HepG2 (cell line): ENCODE results near the gene SPHK2. TPM values are rescaled to one million over a fixed set of nuclear protein-coding genes. Genes with fewer than 3 reads are reported as not detected.
"Not testable (repeated sequence)": the region's sequence is repeated elsewhere in the genome, so short reads cannot be mapped to it uniquely, and the experiment has no call there.

ENCODE experiments used
- ATAC-seq: fragments of 200-7000 bp; cut with Tn5 transposase; 3 replicates; pipeline ENCODE4 v1.9.1; 2020; ENCODE audit warnings: mild to moderate bottlenecking, moderate library complexity
- BruUV-seq: library from RNA; stranded (reverse); fragments of 400-500 nt; replicated peaks from 2 replicates; lab custom pipeline; 2021; lab: Mats Ljungman, UMichigan
- CTCF ChIA-PET: fragments of 300-600 bp; formaldehyde crosslinking; extraction: SDS; loops from one replicate; lab custom pipeline; 2021; ENCODE audit warnings: low total read pairs, inconsistent platforms, low intra/inter-chr PET ratio; lab: Yijun Ruan, JAX
- POLR2A ChIA-PET: fragments of 350-600 bp; sonication (Branson Sonifier 250); formaldehyde crosslinking; loops from one replicate; lab custom pipeline; 2020; ENCODE audit warnings: antibody characterized with exemption, inconsistent platforms; lab: Yijun Ruan, JAX
- DNase-seq: peaks from one replicate; pipeline ENCODE4 v3.0.0-alpha.2; 2015; ENCODE audit warnings: low spot score
- FAIRE-seq: peaks from 3 replicates; lab custom pipeline; 2011; peaks lifted over from hg19 to GRCh38; lab: Jason Lieb, UNC
- H2AFZ ChIP-seq: one replicate; pipeline ENCODE4 v1.6.1; 2011; ENCODE audit warnings: low read length, inconsistent platforms
- H3K27ac ChIP-seq: fragments of 300-600 bp; 3 replicates; pipeline ENCODE4 v1.8.0; 2011; ENCODE audit warnings: mixed run types, mild to moderate bottlenecking, mixed read lengths, low read length, inconsistent platforms; ENCODE audit not compliant: insufficient read depth; ENCODE audit errors: extremely low read length
- H3K27me3 ChIP-seq, 2 experiments: fragments of 200-600 bp in 1 of 2; 2 replicates in 1 of 2; 3 replicates in 1 of 2; pipeline versions ENCODE4 v1.6.0 to v1.8.0; 2011; ENCODE audit warnings: low read length in 2 of 2, mild to moderate bottlenecking in 2 of 2, moderate library complexity in 2 of 2, inconsistent platforms in 1 of 2; ENCODE audit not compliant: insufficient read depth in 2 of 2, control insufficient read depth in 1 of 2
- H3K36me3 ChIP-seq, 2 experiments: fragments of 200-600 bp in 1 of 2; replicated peaks in 1 of 2; 2 replicates in 1 of 2; 3 replicates in 1 of 2; pipeline versions ENCODE4 v1.5.1 to v1.8.0; 2011; ENCODE audit warnings: low read length in 2 of 2, inconsistent platforms in 1 of 2; ENCODE audit not compliant: insufficient read depth in 2 of 2, control insufficient read depth in 1 of 2
- H3K4me1 ChIP-seq: 2 replicates; pipeline ENCODE4 v1.5.1; 2012; ENCODE audit warnings: low read length, inconsistent platforms; ENCODE audit not compliant: insufficient read depth
- H3K4me2 ChIP-seq: 2 replicates; pipeline ENCODE4 v1.6.0; 2011; ENCODE audit warnings: low read depth, low read length, inconsistent platforms
- H3K4me3 ChIP-seq, 3 experiments: fragments of 200-600 bp in 1 of 3; sonication (generic), shearing (Covaris generic) in 1 of 3; replicated peaks in 1 of 3; 2 replicates each; pipeline ENCODE4 v1.5.1; 2011 to 2016; ENCODE audit warnings: low read length in 3 of 3, inconsistent platforms in 2 of 3, low read depth in 2 of 3, mild to moderate bottlenecking in 2 of 3, control low read depth in 1 of 3, mixed read lengths in 1 of 3; ENCODE audit not compliant: insufficient read depth in 1 of 3
- H3K79me2 ChIP-seq: one replicate; pipeline ENCODE4 v1.6.1; 2011; ENCODE audit warnings: low read length, inconsistent platforms; ENCODE audit not compliant: insufficient read depth
- H3K9ac ChIP-seq: 2 replicates; pipeline ENCODE4 v1.6.0; 2011; ENCODE audit warnings: mild to moderate bottlenecking, low read depth, low read length, inconsistent platforms; ENCODE audit not compliant: insufficient read depth
- H3K9me3 ChIP-seq: 2 replicates; pipeline ENCODE4 v1.5.1; 2012; ENCODE audit warnings: mild to moderate bottlenecking, low read length
- H4K20me1 ChIP-seq: 2 replicates; pipeline ENCODE4 v1.6.0; 2011; ENCODE audit warnings: inconsistent platforms, mild to moderate bottlenecking, low read length, moderate library complexity; ENCODE audit not compliant: insufficient read depth
- CTCF ChIP-seq: sonication (generic); formaldehyde crosslinking; IDR thresholded peaks from 2 replicates; pipeline ENCODE4 v1.5.0; 2020; ENCODE audit warnings: mild to moderate bottlenecking, missing genetic modification reagents, moderate library complexity
- NFE2L2 ChIP-seq: fragments of 150-350 bp; IDR thresholded peaks from 2 replicates; pipeline ENCODE4 v1.6.1; 2014; ENCODE audit warnings: low read length
- POGZ ChIP-seq: sonication (generic); formaldehyde crosslinking; IDR thresholded peaks from 2 replicates; pipeline ENCODE4 v1.4.0; 2020; ENCODE audit warnings: mild to moderate bottlenecking, missing genetic modification reagents
- ZNF263 ChIP-seq: sonication (generic); formaldehyde crosslinking; IDR thresholded peaks from 2 replicates; pipeline ENCODE4 v1.4.0; 2020; ENCODE audit warnings: missing genetic modification reagents
- ZNF770 ChIP-seq: sonication (generic); formaldehyde crosslinking; IDR thresholded peaks from 2 replicates; pipeline ENCODE4 v1.5.0; 2020; ENCODE audit warnings: mild to moderate bottlenecking, missing genetic modification reagents
- WGBS: methylation state at CpG from one replicate; pipeline ENCODE4 v1.1.6; 2017; ENCODE audit warnings: low lambda C conversion rate; 5-methylcytosine and 5-hydroxymethylcytosine counted together
- in situ Hi-C: cut with HindIII; loops from 2 replicates; pipeline ENCODE4 v1.10.0; 2017; ENCODE audit warnings: low pct_unique_long_range_greater_than_20kb; ENCODE audit not compliant: extremely low pct_ligation_motif_present
- intact Hi-C: fragments of 100-400 bp; cut with micrococcal nuclease; formaldehyde crosslinking; loops from one replicate; pipeline ENCODE4 v1.10.0; 2022; ENCODE audit not compliant: unreplicated experiment
- polyA plus RNA-seq, 8 experiments: library from polyadenylated mRNA; depleted of rRNA in 3 of 8; stranded (reverse) in 7 of 8; unstranded in 1 of 8; fragments of >200 nt; fragmentation: Illumina TruSeq in 4 of 8; extraction: Trizol in 4 of 8; gene quantifications; 2 replicates each; pipeline versions ENCODE4 v1.2.1 to v1.2.3, GENCODE V29; 2011 to 2016; ENCODE audit warnings: low read depth in 4 of 8, missing spikeins in 1 of 8, mixed read lengths in 1 of 8; ENCODE audit not compliant: insufficient read depth in 1 of 8
- total RNA-seq, 5 experiments: library from RNA; depleted of rRNA; stranded (reverse); fragments of >200 nt; fragmentation: Illumina TruSeq; extraction: Trizol; gene quantifications; 2 replicates each; pipeline ENCODE4 v1.2.3, GENCODE V29; 2016; ENCODE audit warnings: low read depth in 1 of 5

SPHK2 gene
- total and polyA plus RNA-seq, 2 of the 13 experiments (the other 11 are each of a cell fraction or from before 2014, with no cell fraction given) = 2.9 to 14.4 TPM

- H3K27me3 ChIP-seq, H4K20me1 ChIP-seq, FAIRE-seq, CTCF ChIA-PET, in situ Hi-C loops, ATAC-seq, intact Hi-C loops, H3K36me3 ChIP-seq, H3K9ac ChIP-seq, DNase-seq, H3K4me2 ChIP-seq, H2AFZ ChIP-seq, H3K79me2 ChIP-seq, H3K9me3 ChIP-seq, H3K4me3 ChIP-seq, BruUV-seq: not testable (repeated sequence)
- H3K27ac ChIP-seq = peak overlapping the region; percentile 90
- POLR2A ChIA-PET = interaction anchor here (0.8 to 5.8 kb wide), 4 partner anchors 13 to 84 kb away, joined by 3 to 61 read pairs (median 3); partner anchors contain the start of genes RPL18 and SPHK2
- 0 out of 2 replicates have a peak, but pooled peaks have one; percentile 0 for TF ChIP-seq POGZ
- 96% methylated on average over 11 of the region's 11 CpGs for WGBS
- peaks cover 65% of the 10 kb centered on the region for H3K4me1 ChIP-seq
Measured at GRCh38 chr19:48632286-48632685, 13.0 kb downstream of the SPHK2 start.

GRCh38 chr19:48632692-48633147 lies 13.4 kb downstream of the SPHK2 start:
- H3K4me3 ChIP-seq = no peak overlapping the region
- no peaks in the 10 kb centered on the region; a peak in 1 of 5 replicates for H3K27me3 ChIP-seq
- FAIRE-seq = no peak
- no peak overlapping the region for H2AFZ ChIP-seq
- POLR2A ChIA-PET = interaction anchor here (0.9 to 5.8 kb wide), 3 partner anchors 12 to 82 kb away, joined by 3 to 61 read pairs (median 16); partner anchors contain the start of genes CA11, RPL18 and SPHK2
- H3K36me3 ChIP-seq = no peaks in the 10 kb centered on the region
- H3K79me2 ChIP-seq = no peaks in the 10 kb centered on the region
- peak overlapping the region; percentile 90 for H3K27ac ChIP-seq
- no peak overlapping the region for H3K9ac ChIP-seq
- no peak for TF ChIP-seq NFE2L2
- peak; percentile 74 for TF ChIP-seq ZNF263 (CRISPR knock-in tag)
- TF ChIP-seq ZNF770 (CRISPR knock-in tag) = peak; percentile 92
- TF ChIP-seq CTCF (CRISPR knock-in tag) = 0 out of 2 replicates have a peak, but pooled peaks have one; percentile 3
- TF ChIP-seq, all 625 proteins: peak for 3
- Histone ChIP-seq H3K4me1 (peaks cover 65% of the 10 kb centered on the region), H3K4me2 (no peak overlapping the region), H4K20me1 (no peaks in the 10 kb centered on the region), H3K9me3 (no peaks in the 10 kb centered on the region)
- CTCF ChIA-PET = no interaction called here
- in situ Hi-C loops (no loop called here), intact Hi-C loops (no loop called here)
- ATAC-seq = no peak
- no TSS peak for BruUV-seq
- DNase-seq = no peak
